Activated effector memory CD4-positive, alpha-beta T cell treated with anti-CD3 and anti-CD28 coated beads, Interleukin-2, amount 50 U/mL, for 16 hours (primary cell): ENCODE data around the gene UBE2H.
"Not testable (repeated sequence)": the region's sequence is repeated elsewhere in the genome, so short reads cannot be mapped to it uniquely, and the experiment has no call there.

Experiments
- DNase-seq: peaks from one replicate; pipeline ENCODE4 v3.0.0-alpha.2; 2020

UBE2H gene

DNA sequence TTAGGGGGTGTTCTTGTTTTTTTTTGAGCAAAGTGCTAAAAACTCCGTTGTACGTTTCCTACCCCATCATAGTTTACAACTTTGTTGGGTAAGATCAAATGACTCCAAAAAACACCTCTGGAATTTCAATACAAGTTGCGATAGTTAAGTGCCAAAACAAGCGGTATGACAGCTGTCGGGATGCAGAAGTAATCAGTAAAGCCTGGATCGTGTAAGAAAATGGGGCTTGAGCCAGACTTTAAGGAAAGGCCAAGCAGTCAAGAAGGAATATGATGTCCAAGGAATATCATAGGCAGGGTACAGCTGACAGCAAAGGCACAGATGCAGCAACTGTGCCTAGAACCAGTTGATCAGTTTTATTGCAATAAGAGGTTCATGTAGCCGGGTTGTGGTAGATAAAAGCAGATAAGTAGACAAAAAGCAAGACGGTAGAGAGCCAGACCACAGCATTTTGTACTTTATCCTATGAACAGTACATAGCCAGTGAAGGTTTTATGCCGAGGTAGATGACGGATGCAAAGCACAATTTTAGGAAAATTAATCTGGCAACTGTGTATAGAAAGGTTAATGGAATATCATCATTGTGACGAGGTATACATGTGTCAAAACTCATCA lies 45.5 kb downstream of the UBE2H start:
- DNase-seq: no peak

- no peak for DNase-seq
Observed at GRCh38 chr7:129906700-129907099, 46.1 kb downstream of the UBE2H start.

DNA sequence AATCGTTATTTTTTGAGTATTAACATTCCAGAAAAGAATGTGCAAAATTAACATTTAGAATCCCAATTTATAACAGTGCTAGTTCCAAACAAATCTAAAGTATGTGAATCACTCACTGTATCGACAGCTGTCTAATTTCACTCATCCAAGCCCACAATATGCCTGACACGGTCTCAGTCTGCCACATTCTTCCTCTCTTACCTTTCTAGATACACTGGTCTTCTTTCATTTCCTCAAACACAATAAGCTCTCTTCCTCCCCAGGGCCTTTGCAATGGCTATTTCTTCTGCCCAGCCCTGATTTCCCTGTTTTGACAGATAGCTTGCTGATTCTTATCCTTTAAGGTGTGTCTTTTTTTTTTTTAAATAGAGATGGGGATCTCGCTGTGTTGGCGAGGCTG lies 48.8 kb downstream of the UBE2H start:
- DNase-seq: no peak

GRCh38 chr7:129902788-129903422 lies 49.9 kb downstream of the UBE2H start:
- DNase-seq: no peak

DNA sequence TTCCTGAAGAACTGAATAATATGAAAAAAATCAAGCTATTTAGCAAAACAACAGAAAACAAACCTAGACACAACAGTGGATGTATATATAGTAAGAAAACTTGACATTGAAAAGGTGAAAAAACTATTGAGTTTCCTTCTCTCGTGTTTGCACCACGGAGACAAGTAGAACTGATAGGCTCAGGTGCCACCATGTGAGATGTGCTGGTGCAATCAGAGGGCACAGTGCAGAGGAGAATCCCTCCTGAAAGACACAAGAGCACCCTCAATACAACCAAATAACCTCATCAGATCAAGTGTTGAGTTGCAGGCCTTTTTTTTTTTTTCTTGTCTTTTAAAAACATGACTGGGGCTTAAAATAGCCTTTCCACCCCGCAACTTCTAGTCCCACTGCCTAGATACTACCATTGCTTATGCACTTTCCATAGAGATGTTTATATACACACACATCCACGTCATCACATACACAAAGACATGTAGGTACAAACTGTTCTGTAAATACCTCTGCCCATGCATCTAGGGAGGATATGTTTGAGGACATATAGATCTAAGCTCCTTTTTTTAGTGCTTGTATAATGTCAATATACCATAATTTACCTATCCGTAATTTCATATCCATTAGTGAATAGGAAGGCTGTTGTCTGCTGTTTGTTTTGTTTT lies 54.1 kb downstream of the UBE2H start:
- no peak for DNase-seq

DNA sequence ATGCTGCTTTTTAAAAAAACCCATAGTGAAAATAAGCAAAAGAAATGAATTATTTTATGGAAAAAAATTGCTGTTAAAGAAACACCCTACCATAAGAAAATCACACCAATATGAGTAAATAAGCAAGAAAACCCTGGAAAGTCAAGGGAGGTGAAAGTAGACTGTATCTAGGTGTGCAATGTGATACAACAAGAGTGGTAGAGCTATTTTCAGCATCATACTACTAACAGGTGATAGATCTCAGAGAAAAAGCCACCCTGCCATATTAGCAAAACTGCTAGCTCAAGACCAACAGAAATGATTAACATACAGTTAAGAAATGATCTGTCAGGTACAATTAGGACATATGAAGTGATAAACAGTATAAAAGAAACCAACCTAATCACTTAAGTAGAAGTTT lies 54.8 kb downstream of the UBE2H start:
- no peak for DNase-seq

- DNase-seq: no peak
Observed at GRCh38 chr7:129896568-129897382, 56.0 kb downstream of the UBE2H start.

DNA sequence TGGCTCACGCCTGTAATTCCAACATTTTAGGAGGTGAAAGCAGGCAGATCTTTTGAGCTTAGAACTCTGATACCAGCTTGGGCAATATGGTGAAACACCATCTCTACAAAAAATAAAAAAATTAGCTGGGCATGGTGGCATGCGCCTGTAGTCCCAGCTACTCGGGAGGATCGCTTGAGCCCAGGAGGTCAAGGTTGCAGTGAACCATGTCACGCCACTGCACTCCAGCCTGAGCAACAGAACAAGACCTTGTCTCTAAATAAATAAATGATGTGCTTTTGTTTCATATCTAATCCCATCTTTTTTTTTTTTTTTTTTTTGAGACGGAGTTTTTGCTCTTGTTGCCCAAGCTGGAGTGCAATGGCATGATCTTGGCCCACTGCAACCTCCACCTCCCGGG lies 58.6 kb downstream of the UBE2H start:
- not testable (repeated sequence) for DNase-seq

DNA sequence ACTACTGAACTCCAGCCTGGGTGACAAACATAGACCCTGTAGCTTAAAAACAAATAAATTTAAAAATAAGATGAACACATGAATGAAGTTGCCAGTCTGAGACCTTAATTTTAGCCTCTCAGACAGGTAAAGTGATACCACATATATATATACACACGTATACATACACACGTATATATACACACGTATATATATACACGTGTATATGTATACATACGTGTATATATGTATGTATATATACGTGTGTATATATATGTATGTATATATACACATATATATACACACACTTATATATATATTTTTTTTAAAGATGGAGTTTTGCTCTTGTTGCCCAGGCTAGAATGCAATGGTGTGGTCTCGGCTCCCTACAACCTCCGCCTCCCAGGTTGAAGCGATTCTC lies 62.7 kb downstream of the UBE2H start:
- DNase-seq: no peak

DNA sequence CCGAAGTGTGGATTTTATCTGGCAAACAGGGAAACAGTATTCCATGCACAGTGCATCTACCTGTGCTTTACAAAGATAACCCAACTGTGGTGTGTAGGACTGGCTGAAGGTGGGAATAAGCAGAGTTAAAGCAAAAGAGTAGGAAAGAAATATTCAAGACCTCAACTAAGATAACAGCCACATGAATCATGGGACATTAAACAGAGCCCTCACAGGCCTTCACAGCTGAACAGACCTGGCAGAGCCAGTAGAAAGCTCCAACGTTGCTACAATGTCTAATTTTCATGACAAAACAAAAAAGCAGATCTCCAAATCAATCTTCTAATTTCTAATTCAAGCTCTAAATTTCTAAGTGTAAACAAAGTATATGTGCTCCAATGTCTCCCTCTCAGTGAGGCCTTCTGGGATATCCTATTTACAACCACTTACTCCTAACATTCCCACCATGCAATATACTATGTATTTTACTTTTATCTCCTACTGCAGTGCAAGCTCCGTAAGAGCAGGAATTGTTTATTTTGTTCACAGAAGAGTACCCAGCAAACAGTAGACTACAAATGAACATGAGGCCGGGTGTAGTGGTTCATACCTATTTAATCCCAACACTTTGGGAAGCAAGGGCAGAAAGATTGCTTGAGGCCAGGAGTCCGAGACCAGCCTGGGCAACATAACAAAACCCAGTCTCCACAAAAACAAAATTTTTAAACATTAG lies 63.5 kb downstream of the UBE2H start:
- no peak for DNase-seq

DNA sequence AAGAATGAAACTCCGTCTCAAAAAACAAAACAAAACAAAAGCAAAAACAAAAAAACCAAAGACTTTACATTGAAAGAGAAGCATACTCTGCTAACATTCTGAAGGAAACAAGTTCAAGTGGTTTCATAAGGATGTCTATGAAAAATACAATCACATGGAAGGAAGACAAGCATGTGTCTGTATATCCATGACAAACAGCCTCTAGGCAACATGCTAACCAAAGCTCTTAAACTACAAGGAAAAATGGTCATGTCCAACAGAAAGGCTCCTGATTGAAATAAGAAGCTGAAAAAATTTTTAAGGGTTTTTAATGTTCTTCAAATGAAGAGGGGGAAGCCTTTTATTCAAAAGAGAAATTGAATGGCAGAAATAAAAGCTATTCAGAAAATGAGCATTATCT lies 64.9 kb downstream of the UBE2H start:
- DNase-seq: no peak

DNA sequence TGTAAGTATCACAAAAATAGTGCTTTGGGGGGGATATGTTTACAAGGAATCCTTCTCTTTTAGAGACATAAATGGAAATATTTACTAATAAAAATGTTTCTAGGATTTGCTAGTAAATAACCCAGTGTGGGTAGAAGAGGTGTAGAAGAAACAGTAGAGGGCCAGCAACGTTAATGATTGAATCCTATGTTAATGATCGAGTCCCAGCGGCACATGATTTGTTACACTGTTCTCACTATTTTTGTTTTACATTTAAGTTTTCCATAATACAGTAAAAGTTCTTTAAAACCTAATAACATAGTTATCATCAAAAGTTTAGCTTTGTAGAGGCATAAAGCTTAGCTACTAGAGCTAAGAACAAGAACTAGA lies 66.0 kb downstream of the UBE2H start:
- no peak for DNase-seq

- DNase-seq: no peak
Observed at GRCh38 chr7:129886167-129886817, 66.5 kb downstream of the UBE2H start.

- no peak for DNase-seq
Observed at GRCh38 chr7:129884495-129884894, 68.3 kb downstream of the UBE2H start.

GRCh38 chr7:129883151-129883550 lies 69.6 kb downstream of the UBE2H start:
- DNase-seq: no peak

DNA sequence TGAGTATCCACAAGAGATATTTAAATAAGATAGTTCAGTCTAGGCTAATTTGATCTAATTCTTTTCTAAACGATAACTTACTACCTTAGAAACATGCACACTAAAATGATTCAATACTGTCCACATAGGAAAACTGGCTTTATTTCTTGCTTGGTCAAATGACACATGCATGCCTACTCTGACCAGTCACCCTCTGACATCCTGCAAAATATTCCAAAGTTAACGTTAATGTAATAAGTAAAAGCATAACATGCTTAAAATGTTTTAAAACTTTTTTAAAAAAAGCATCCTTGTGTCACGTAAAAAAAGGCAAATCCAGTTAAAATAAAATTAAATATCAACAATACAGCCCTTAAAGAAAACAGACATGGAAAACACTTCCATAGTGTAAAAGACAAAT lies 70.2 kb downstream of the UBE2H start:
- DNase-seq: no peak

DNA sequence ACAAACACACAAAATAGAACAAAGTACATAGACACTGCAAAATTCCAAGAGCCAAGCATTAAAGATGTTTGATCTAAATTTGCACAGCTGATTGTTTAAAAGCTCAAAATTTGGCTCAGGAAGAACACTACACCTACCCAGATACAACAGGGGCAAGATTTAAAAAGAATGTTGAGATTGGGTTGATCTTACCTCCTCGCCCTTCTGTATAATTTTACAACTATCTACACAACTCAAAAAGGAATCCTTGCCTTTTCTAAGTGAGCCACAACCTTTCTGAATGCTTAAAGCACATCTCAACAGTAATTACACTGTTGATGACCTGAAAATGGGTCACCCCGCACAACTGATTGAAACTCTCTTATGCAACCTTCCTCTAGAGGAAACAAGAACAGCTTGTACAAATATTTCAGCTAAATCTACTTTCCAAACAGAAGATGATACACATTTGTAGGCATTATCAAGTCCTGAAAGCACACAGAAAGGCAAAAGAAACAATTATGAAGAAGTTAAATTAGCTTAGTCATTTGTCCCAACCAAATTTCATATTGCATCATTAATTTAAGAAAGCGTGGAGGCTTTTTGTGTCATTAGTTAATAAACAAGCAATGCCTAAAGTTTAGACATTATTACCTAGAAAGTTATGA lies 75.5 kb downstream of the UBE2H start:
- no peak for DNase-seq

- no peak for DNase-seq
Observed at GRCh38 chr7:129875745-129876411, 76.9 kb downstream of the UBE2H start.

DNA sequence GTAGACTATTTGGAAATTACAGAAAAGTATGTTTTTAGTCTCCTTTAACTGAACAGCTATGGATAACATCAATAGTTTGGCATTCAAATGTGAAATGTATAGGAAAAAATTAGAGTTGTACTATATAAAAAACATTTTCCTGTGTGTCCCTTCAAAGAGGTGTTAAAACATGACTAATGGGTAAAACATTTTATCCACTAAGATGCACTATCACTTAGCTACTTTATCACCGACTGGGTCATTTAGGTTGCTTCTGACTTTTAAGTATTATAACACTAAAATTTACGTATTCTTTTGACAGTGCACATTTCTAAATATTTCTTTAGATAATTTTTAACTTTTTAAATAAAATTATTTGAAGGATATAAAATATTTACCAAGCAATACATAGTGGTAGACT lies 77.6 kb downstream of the UBE2H start:
- no peak for DNase-seq

DNA sequence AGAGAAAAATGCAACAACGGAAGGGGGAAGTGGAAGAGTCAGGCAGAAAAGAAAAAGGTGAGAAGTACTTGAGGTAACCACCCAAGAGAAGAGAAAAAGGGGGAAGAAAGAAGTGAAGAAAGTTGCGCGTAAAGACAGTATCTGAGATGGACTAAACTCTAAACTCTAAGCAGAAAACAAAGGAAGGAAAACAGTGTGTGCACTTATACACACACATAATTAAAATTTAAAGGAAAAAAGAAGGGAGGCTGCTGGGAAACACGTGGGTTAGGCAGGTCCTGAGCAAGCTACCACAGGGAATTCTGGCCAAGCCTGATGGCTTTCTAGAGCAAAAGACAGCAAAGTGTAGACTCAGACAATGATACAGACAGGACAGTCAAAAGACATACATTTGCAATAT lies 78.0 kb downstream of the UBE2H start:
- no peak for DNase-seq

DNA sequence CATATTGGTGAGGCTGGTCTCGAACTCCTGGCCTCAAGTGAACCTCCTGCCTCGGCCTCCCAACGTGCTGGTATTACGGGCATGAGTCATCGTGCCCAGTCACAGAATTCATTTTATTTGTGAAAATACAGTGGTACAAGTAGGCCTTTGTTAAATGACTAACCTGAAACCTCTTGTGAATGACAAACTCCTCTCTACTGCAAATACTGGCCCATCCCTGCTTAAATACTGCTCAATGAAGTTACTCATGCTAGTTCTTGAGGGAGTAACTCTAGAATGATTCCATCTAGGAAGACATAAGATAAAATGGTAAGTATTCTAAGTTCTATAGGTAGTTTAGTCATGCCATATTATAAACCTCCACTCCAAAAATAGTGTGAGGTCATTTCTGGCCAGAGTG lies 80.7 kb downstream of the UBE2H start:
- no peak for DNase-seq

DNA sequence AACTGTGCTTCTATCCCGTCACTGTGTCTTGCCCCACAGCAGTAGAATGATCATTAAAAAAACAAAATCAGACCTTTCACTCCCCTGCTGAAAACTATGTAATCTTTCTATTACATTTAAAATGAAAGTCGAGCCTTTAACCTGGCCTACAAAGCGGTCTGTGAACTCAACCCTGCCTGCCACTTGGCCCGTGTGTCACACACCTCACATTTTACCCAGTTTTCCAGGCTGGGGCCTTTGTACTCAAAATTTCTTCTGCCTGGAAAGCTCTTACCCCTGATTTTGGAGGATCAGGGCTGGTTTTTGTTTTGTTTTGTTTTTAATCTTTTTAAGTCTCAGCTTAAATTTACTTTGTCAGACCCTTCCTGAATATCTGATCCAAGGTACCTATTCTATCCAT lies 82.1 kb downstream of the UBE2H start:
- no peak for DNase-seq
